Measurements from ENCODE around the gene BFAR.

- TF ChIP-seq EZH2 (IDR thresholded peaks at IDR 0.05; ENCODE audit: borderline replicate concordance) = no peak
- no peak for TF ChIP-seq CTCF (IDR thresholded peaks at IDR 0.05; ENCODE audit: poor library complexity)
These were observed 18.8 kb upstream of the BFAR start for GRCh38 chr16:14613991-14614390.
